ENCODE measurements around the gene VWA2. TPM values are rescaled to one million over a fixed set of nuclear protein-coding genes. Genes with fewer than 3 reads are reported as not detected.

VWA2 gene
- total RNA-seq, 4 donors from 2014 or later, result 0.20 TPM; not detected in 3

GRCh38 chr10:114246679-114247305, 7.7 kb downstream of the VWA2 start:
- Histone ChIP-seq H3K36me3 (no peaks in the 10 kb centered on the region), H3K4me3 (no peak overlapping the region), H3K9me3 (no peaks in the 10 kb centered on the region), H3K27me3 (no peaks in the 10 kb centered on the region), H3K27ac (no peak overlapping the region), H3K4me1 (peaks cover 0 to 7% of the 10 kb centered on the region in 2 donors)
- TF ChIP-seq CTCF (IDR thresholded peaks at IDR 0.05 in 4 of 5, conservative IDR thresholded peaks at IDR 0.05 in 1 of 5) (no peak), POLR2A (IDR thresholded peaks at IDR 0.05) (no peak)
- intact Hi-C loops (cut with DNase I; ENCODE audit: low total_unique reads) (no loop called here), in situ Hi-C loops (cut with MboI; ENCODE audit: low sequenced_read_pairs in 4 of 4) (no loop called here)
- DNase-seq (no peak), ATAC-seq (no peak)

GRCh38 chr10:114250236-114250635, 11.2 kb downstream of the VWA2 start:
- ATAC-seq (no peak), DNase-seq (no peak)
- H3K36me3 ChIP-seq, result no peaks in the 10 kb centered on the region
- in situ Hi-C loops (cut with MboI; ENCODE audit: low sequenced_read_pairs in 4 of 4) (no loop called here), intact Hi-C loops (cut with DNase I; ENCODE audit: low total_unique reads) (no loop called here)
- TF ChIP-seq POLR2A (IDR thresholded peaks at IDR 0.05) (no peak), CTCF (IDR thresholded peaks at IDR 0.05 in 4 of 5, conservative IDR thresholded peaks at IDR 0.05 in 1 of 5) (no peak)
- H3K27me3 ChIP-seq, result no peaks in the 10 kb centered on the region
- peaks cover 0 to 7% of the 10 kb centered on the region in 2 donors for H3K4me1 ChIP-seq
- no peaks in the 10 kb centered on the region for H3K9me3 ChIP-seq
- no peak overlapping the region for H3K27ac ChIP-seq
- no peak overlapping the region for H3K4me3 ChIP-seq

GRCh38 chr10:114250716-114251115, 11.7 kb downstream of the VWA2 start:
- H3K27ac ChIP-seq, result no peak overlapping the region
- no peak overlapping the region for H3K4me3 ChIP-seq
- no peaks in the 10 kb centered on the region for H3K27me3 ChIP-seq
- intact Hi-C loops (cut with DNase I; ENCODE audit: low total_unique reads) (no loop called here), in situ Hi-C loops (cut with MboI; ENCODE audit: low sequenced_read_pairs in 4 of 4) (no loop called here)
- H3K4me1 ChIP-seq, result peaks cover 0 to 7% of the 10 kb centered on the region in 2 donors
- no peaks in the 10 kb centered on the region for H3K9me3 ChIP-seq
- DNase-seq (no peak), ATAC-seq (no peak)
- no peaks in the 10 kb centered on the region for H3K36me3 ChIP-seq
- no peak for TF ChIP-seq CTCF (IDR thresholded peaks at IDR 0.05 in 4 of 5, conservative IDR thresholded peaks at IDR 0.05 in 1 of 5)
- TF ChIP-seq POLR2A (IDR thresholded peaks at IDR 0.05), result no peak

GRCh38 chr10:114252092-114252491, 13.0 kb downstream of the VWA2 start:
- ATAC-seq, result no peak
- no peaks in the 10 kb centered on the region for H3K27me3 ChIP-seq
- TF ChIP-seq CTCF (IDR thresholded peaks at IDR 0.05 in 4 of 5, conservative IDR thresholded peaks at IDR 0.05 in 1 of 5) (no peak), POLR2A (IDR thresholded peaks at IDR 0.05) (no peak)
- no peak for DNase-seq
- H3K4me3 ChIP-seq, result no peak overlapping the region
- in situ Hi-C loops (cut with MboI; ENCODE audit: low sequenced_read_pairs in 4 of 4), result no loop called here
- peaks cover 0 to 7% of the 10 kb centered on the region in 2 donors for H3K4me1 ChIP-seq
- H3K36me3 ChIP-seq, result no peaks in the 10 kb centered on the region
- H3K9me3 ChIP-seq, result no peaks in the 10 kb centered on the region
- H3K27ac ChIP-seq, result no peak overlapping the region
- intact Hi-C loops (cut with DNase I; ENCODE audit: low total_unique reads), result no loop called here

GRCh38 chr10:114252883-114253282, 13.8 kb downstream of the VWA2 start:
- H3K27me3 ChIP-seq, result no peaks in the 10 kb centered on the region
- peaks cover 0 to 7% of the 10 kb centered on the region in 2 donors for H3K4me1 ChIP-seq
- in situ Hi-C loops (cut with MboI; ENCODE audit: low sequenced_read_pairs in 4 of 4) (no loop called here), intact Hi-C loops (cut with DNase I; ENCODE audit: low total_unique reads) (no loop called here)
- DNase-seq (no peak), ATAC-seq (no peak)
- H3K36me3 ChIP-seq, result no peaks in the 10 kb centered on the region
- no peak overlapping the region for H3K27ac ChIP-seq
- H3K9me3 ChIP-seq, result no peaks in the 10 kb centered on the region
- no peak overlapping the region for H3K4me3 ChIP-seq
- TF ChIP-seq POLR2A (IDR thresholded peaks at IDR 0.05) (no peak), CTCF (IDR thresholded peaks at IDR 0.05 in 4 of 5, conservative IDR thresholded peaks at IDR 0.05 in 1 of 5) (no peak)
